Brain pericyte (primary cell): Measurements from ENCODE around the gene FAM177B.

Experiments
- DNase-seq: peaks from one replicate; pipeline ENCODE4 v3.0.0-alpha.2; 2012; ENCODE audit warnings: low read depth, low spot score

The FAM177B gene

GRCh38 chr1:222786121-222786520 lies 49.1 kb downstream of the FAM177B start:
- no peak for DNase-seq

DNA sequence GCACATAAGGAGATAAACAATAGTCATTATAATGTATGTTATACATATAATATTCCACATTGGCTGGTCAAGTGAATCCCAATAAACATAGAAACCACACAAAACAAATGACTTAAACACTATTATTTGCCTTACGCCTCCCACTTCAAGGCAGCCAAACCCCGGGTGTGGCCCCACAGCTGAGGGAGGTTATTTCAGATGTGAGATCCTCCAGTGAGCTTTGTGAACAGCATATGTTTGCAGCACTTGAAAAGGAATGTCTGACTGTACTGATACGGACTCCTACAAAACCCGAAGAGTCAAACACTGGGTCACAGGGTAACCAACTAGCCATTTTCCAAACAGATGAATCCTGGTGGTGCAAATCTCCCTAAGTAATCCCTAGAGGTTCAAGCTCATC lies 50.7 kb downstream of the FAM177B start:
- DNase-seq: no peak

DNA sequence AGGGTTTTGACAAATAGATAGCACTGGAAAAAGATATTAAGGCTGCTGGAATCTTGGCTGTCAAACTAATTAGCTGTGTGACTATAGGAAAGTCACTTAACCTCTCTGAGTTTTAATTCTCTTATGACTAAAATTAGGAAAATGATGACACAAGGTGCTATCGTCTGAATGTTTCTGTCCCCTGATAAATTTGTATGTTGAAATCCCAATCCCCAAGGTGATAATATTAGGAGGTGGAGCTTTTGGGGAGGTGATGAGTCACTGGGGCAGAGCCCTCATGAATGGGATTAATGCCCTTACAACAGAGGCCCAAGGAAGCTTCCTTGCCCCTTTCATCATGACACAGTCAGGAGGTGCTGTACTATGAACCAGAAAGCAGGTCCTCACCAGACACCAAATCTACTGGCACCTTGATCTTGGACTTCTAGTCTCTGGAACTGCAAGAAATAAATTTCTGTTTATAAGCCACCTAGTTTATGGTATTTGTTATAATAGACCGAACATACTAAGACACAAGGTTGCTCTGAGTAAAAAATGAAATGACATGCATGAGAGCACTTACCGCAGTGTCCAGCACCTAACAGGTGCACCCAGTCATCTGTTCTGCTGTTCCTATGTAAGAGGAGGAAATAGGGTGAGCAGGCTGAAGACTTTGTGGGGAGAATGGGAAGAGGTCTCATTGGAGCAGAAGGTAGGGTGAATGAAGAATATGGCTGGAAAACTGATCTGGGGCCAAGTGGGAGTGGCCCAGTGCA lies 51.6 kb downstream of the FAM177B start:
- DNase-seq: no peak

DNA sequence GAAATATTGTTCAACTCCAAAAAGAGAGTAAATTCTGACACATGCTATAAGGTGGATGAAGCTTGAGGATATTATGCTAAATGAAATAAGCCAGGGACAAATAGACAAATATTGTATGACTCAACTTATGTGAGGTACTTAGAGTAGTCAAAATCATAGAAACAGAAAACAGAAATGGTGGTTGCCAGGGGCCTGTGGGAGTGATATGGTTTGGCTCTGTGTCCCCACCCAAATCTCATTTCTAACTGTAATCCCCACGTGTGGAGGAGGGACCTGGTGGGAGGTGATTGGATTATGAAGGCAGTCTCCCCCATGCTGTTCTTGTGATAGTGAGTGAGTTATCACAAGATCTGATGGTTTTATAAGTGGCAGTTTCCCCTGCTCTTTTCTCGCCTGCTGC lies 53.1 kb downstream of the FAM177B start:
- no peak for DNase-seq

DNA sequence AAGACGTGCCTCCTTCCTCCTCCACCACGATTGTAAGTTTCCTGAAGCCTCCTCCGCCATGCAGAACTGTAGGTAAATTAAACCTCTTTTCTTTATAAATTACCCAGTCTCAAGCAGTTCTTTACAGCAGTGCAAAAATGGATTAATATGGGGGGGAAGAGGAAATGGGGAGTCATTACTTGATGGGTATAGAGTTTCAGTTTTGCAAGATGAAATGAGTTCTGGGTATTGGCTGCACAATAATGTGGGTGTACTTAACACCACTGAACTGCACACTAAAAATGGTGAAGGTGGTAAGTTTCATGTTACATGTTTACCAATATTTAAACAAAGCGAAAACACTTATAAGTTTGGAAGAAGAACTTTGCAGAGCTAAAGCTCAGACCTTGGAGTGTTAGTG lies 53.5 kb downstream of the FAM177B start:
- no peak for DNase-seq

GRCh38 chr1:222791006-222791710 lies 54.2 kb downstream of the FAM177B start:
- no peak for DNase-seq

DNA sequence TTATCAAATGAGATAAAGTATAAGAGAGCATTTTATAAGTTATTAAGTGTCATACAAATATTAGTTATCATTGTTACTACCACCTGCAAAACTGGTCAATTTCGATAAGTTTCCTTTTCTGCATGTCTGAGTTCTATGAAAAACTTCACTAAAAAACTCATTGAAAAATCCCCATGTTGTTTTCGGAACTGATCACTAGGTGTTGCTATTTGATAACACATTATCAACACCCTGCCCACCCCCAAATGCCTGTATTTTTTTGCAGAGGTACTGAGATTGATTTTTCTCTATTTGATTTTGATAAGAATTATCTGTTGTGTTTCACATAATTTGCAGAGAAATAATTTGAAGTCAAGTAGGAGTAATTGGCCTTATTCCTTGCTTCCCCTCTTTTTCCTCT lies 55.7 kb downstream of the FAM177B start:
- DNase-seq: no peak

- no peak for DNase-seq
Measured at GRCh38 chr1:222794656-222795474, 57.9 kb downstream of the FAM177B start.

- DNase-seq: no peak
Measured at GRCh38 chr1:222798116-222798515, 61.1 kb downstream of the FAM177B start.

DNA sequence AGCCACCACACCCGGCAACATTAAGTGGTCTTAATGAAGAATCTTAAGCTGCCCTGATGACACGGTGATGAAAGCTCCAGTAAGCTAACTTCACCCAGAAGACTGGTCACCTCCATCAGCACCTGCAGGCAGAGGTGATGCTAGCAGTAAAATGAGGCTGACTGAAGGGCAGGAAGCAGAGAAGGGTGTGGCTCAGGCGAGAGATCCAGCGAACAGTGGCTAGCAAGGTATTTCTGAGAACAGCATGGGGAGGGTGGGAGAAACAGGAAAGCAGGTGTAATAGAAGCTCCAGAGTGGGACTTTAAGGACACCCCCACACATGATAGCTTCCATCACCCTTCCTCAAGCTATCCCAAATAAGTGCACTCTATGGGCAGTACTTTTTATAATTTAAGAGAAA lies 62.0 kb downstream of the FAM177B start:
- DNase-seq: no peak
